ENCODE results near the gene CD81. TPM values are rescaled to one million over a fixed set of nuclear protein-coding genes. Genes with fewer than 3 reads are reported as not detected.

CD81 gene
- total RNA-seq, 4 donors from 2014 or later: 156 to 406 (median 255) TPM

DNA sequence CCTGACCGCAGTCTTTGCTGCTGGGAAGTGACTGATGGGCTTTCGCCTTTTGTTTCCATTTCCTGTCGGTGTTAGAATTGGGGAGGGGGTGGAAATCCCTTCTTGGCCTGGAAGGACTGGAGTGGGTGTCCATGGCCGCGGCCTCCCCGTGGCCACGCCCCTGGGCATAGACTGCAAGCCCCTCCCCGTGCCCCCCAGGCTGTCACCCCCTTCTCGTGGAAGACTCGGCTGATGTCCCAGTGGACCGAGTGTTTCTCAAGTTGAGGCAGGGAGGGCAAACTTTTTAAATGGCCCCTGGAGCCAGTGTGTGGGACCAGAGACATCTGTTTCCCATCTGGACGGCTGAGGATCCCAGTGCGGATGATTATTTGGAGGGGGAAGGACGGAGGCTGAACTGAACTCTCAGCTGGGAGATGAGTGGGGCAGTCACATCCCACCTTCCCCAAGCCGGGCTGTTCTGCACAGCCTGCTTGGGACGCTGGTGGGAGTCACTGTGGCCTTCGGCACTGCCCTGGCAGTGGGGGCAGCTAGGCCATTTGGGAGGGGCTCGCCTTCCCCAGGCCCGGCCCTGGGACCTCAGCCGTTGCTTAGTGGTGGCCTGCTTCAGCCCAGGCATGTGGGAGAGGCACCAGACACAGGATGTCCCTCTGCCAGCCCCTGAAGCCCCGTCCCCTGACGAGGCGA lies 1.6 kb downstream of the CD81 start:
- H3K27me3 ChIP-seq: no peaks in the 10 kb centered on the region
- WGBS, 2 donors (ENCODE audit: low coverage in 1 of 2): 21% methylated on average over 22 of the region's 23 CpGs; no CpG with 5 or more reads in 1 of the 2 donors
- no peak for DNase-seq

DNA sequence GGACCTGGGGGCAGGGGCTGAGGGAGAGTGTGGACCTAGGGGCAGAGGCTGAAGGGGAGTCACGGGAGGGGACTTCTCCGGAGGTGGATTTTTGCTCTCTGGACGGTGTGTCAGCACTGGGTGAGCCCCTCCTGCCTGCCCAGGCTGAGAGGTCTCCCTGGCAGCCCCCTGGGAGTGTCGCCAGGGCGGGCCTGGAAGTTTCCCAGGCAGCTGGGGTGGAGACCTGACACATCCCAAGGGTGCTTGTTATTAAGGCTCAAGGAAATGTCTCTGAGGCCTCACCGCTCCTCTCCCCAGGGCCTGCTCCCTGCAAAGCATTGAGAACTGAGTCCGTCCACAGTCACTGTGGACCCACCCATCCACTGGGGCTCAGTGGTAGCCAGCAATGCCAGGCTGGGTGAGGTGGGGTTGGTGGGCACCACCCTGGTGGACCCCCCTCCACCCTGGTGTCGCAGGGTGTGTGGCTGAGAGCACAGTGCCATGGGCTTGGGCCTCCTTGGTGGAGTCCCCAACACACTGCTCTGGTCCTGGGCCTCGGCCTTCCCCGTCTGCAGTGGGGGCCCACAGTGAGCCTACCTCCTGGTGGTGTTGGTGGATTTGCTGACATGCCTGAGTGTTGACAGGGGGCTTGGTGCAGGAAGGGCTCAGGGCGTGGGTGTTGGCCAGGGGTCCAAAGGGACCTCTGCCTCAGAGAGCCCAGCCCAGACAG lies 2.5 kb downstream of the CD81 start:
- Histone ChIP-seq H3K4me1 (peaks cover 53 to 81% (median 72%) of the 10 kb centered on the region in 4 donors), H3K27me3 (no peaks in the 10 kb centered on the region), H3K27ac (peak overlapping the region; percentile 92 to 99 (median 96)), H3K4me3 (peak overlapping the region in 2 of 4 donors; percentile 98 to 99), H3K9me3 (no peaks in the 10 kb centered on the region), H3K36me3 (no peaks in the 10 kb centered on the region)
- intact Hi-C loops (cut with DNase I; ENCODE audit: low total_unique reads) (loop anchor here (10.0 kb wide), 1 partner anchor 815 kb away; no protein-coding TSS in a partner anchor), in situ Hi-C loops (cut with MboI; ENCODE audit: low pct_ligation_motif_present in 1 of 4, low pct_unique_long_range_greater_than_20kb in 1 of 4, low sequenced_read_pairs in 3 of 4) (no loop called here)
- TF ChIP-seq, protein P1, sequence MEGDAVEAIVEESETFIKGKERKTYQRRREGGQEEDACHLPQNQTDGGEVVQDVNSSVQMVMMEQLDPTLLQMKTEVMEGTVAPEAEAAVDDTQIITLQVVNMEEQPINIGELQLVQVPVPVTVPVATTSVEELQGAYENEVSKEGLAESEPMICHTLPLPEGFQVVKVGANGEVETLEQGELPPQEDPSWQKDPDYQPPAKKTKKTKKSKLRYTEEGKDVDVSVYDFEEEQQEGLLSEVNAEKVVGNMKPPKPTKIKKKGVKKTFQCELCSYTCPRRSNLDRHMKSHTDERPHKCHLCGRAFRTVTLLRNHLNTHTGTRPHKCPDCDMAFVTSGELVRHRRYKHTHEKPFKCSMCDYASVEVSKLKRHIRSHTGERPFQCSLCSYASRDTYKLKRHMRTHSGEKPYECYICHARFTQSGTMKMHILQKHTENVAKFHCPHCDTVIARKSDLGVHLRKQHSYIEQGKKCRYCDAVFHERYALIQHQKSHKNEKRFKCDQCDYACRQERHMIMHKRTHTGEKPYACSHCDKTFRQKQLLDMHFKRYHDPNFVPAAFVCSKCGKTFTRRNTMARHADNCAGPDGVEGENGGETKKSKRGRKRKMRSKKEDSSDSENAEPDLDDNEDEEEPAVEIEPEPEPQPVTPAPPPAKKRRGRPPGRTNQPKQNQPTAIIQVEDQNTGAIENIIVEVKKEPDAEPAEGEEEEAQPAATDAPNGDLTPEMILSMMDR (IDR thresholded peaks at IDR 0.05): no peak
- no peak for TF ChIP-seq POLR2A (IDR thresholded peaks at IDR 0.05)
- TF ChIP-seq EP300 (IDR thresholded peaks at IDR 0.05; ENCODE audit: low read depth): no peak
- TF ChIP-seq POLR2AphosphoS5 (IDR thresholded peaks at IDR 0.05): no peak
- DNase-seq: no peak
- WGBS, 2 donors (ENCODE audit: low coverage in 1 of 2): 62% methylated on average over 10 of the region's 11 CpGs; no CpG with 5 or more reads in 1 of the 2 donors

More for the DNA sequence above, 1.6 kb downstream of the CD81 start:
- in situ Hi-C loops (cut with MboI; ENCODE audit: low pct_ligation_motif_present in 1 of 4, low pct_unique_long_range_greater_than_20kb in 1 of 4, low sequenced_read_pairs in 3 of 4): no loop called here
- H3K4me1 ChIP-seq: peaks cover 49 to 71% (median 66%) of the 10 kb centered on the region in 4 donors
- H3K4me3 ChIP-seq: peak overlapping the region; percentile 68 to 99 (median 91)
- no peaks in the 10 kb centered on the region for H3K36me3 ChIP-seq
- no peaks in the 10 kb centered on the region for H3K9me3 ChIP-seq
- no peak for TF ChIP-seq POLR2A (IDR thresholded peaks at IDR 0.05)
- peak in 1 of 3 donors; percentile 19 for TF ChIP-seq POLR2AphosphoS5 (IDR thresholded peaks at IDR 0.05)
- intact Hi-C loops (cut with DNase I; ENCODE audit: low total_unique reads): no loop called here
- peak overlapping the region; percentile 92 to 99 (median 96) for H3K27ac ChIP-seq

DNA sequence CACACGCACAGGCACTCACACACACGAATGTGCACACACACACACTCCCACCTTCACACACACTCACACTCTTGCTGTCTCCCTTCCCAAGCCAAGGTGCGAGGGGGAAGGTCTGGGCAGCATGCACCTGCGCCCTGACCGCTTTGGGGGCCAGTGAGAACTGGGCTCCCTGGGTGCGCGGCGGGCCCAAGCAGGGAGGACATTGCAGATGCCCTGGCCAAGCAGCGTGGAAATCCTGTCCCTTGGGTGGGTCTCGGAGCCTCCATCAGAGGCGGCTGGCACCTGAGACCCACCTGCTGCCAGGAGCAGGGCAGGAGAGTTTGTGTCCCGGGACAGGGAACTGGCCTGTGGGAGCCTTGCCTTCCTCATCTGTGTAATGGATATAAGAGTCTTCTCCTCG lies 3.3 kb downstream of the CD81 start:
- DNase-seq: no peak
- no peaks in the 10 kb centered on the region for H3K27me3 ChIP-seq
- H3K36me3 ChIP-seq: no peaks in the 10 kb centered on the region
- peaks cover 54 to 88% (median 78%) of the 10 kb centered on the region in 4 donors for H3K4me1 ChIP-seq
- peak overlapping the region; percentile 92 to 99 (median 96) for H3K27ac ChIP-seq
- 51% methylated on average over 8 of the region's 13 CpGs; no CpG with 5 or more reads in 1 of the 2 donors for WGBS, 2 donors (ENCODE audit: low coverage in 1 of 2)
- in situ Hi-C loops (cut with MboI; ENCODE audit: low pct_ligation_motif_present in 1 of 4, low pct_unique_long_range_greater_than_20kb in 1 of 4, low sequenced_read_pairs in 3 of 4): no loop called here
- intact Hi-C loops (cut with DNase I; ENCODE audit: low total_unique reads): loop anchor here (10.0 kb wide), 1 partner anchor 816 kb away; no protein-coding TSS in a partner anchor
- H3K9me3 ChIP-seq: no peaks in the 10 kb centered on the region
- no peak for TF ChIP-seq POLR2AphosphoS5 (IDR thresholded peaks at IDR 0.05)
- TF ChIP-seq, protein P1 (IDR thresholded peaks at IDR 0.05): no peak
- no peak for TF ChIP-seq POLR2A (IDR thresholded peaks at IDR 0.05)
- TF ChIP-seq EP300 (IDR thresholded peaks at IDR 0.05; ENCODE audit: low read depth): no peak
- peak overlapping the region in 1 of 4 donors; percentile 98 for H3K4me3 ChIP-seq

DNA sequence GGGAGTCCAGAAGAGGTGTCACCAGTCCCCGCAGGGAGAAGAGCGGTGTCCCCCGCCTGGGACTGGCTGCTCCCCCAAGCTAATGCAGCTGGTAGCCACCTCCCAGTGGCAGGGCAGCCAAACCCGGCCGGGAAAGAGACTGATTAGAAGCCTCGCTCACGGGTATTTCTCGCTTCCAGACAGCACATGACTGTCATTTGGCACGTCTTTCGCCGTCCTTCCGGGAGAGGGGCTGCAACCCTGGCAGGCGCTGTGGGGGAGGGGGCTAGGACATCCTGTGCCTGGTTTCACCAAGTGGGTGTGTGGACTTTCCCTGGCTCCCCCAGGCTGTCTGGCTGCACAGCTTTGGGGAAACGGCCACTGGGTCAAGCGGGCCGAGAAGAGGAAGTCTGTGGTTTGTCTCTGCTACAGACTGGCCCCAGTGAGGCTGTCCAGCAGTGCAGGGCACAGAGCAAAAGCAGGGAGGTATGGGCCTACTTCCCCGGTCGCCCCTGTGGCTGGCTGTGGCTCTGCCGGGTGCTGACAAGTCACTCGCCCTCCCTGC lies 3.8 kb downstream of the CD81 start:
- H3K27ac ChIP-seq: peak overlapping the region; percentile 92 to 99 (median 96)
- H3K4me3 ChIP-seq: peak overlapping the region in 1 of 4 donors; percentile 98
- intact Hi-C loops (cut with DNase I; ENCODE audit: low total_unique reads): loop anchor here (10.0 kb wide), 1 partner anchor 816 kb away; no protein-coding TSS in a partner anchor
- H3K4me1 ChIP-seq: peaks cover 58 to 88% (median 79%) of the 10 kb centered on the region in 4 donors
- no peaks in the 10 kb centered on the region for H3K9me3 ChIP-seq
- 63% methylated on average over 15 of the region's 20 CpGs; no CpG with 5 or more reads in 1 of the 2 donors for WGBS, 2 donors (ENCODE audit: low coverage in 1 of 2)
- peak; percentile 70 for DNase-seq
- TF ChIP-seq POLR2A (IDR thresholded peaks at IDR 0.05) (peak; percentile 40), POLR2AphosphoS5 (IDR thresholded peaks at IDR 0.05) (peak; percentile 25 to 64 (median 53)), EP300 (IDR thresholded peaks at IDR 0.05; ENCODE audit: low read depth) (peak; percentile 61)
- TF ChIP-seq, protein P1 (IDR thresholded peaks at IDR 0.05): no peak
- in situ Hi-C loops (cut with MboI; ENCODE audit: low pct_ligation_motif_present in 1 of 4, low pct_unique_long_range_greater_than_20kb in 1 of 4, low sequenced_read_pairs in 3 of 4): no loop called here
- no peaks in the 10 kb centered on the region for H3K36me3 ChIP-seq
- no peaks in the 10 kb centered on the region for H3K27me3 ChIP-seq

Measured in transverse colon (tissue), 4 donors.